GM12874 (cell line): Measurements from ENCODE around the gene FAM107A.

ENCODE experiments used
- CTCF ChIP-seq: IDR thresholded peaks from 2 replicates; pipeline ENCODE4 v1.5.1; 2011; ENCODE audit warnings: low read depth, mild to moderate bottlenecking, control low read depth, low read length, moderate library complexity; ENCODE audit not compliant: insufficient read depth

Gene FAM107A

GRCh38 chr3:58577269-58577821 is at the start of gene FAM107A:
TSS of gene FAM107A (minus strand) at chr3:58577391. CDS start at chr3:58569860, 7,531 bp downstream.
- no peak for TF ChIP-seq CTCF

DNA sequence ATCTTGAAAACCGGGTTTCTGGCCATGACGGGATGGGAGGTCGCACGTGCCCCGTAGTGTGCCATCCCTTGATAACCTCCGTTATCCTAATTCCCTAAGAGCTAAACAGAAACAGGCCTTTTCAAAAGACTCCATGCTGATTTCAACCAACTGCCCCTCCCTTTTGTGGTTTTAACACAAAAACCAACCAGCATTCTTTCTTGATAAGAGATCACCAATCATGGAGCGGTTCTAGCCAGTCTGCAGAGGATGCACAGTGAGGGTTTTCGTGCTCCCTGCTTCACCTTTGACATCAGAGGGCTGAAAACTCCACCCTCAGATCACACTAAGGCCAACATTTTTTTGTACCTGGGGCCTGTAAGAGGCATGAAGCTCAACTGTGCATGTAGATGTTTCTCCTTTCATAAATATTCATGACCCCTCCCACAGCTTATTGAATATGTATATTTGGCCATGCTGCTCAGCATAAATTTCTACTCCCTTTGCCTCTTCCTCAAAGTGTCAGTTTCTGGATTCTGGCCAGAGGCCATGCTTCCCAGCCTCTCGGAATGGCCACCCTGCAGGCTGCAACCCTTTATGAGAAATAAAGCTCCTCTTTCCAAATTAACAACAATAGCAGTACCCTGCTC is 48.1 kb upstream of the FAM107A start:
- TF ChIP-seq CTCF: no peak

DNA sequence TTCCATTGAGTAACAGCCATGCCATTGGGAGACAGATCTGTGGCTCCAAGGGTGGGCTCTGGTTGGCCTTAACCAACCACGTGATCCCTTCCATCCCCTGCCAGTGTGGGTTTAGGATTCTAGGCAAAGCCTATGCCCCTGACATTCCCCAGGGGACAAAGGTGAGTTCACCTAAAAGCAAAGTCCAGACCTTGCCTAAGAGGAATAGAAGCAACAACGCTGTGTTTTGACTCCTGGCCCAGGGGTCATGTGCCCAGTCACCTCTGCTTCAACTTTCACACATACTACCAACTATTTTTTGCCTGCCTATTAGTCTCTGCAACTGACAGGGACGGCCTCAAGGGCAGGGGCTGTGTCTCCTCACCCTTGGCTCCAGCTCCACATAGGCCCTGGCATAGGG is 47.4 kb upstream of the FAM107A start:
- TF ChIP-seq CTCF: no peak

DNA sequence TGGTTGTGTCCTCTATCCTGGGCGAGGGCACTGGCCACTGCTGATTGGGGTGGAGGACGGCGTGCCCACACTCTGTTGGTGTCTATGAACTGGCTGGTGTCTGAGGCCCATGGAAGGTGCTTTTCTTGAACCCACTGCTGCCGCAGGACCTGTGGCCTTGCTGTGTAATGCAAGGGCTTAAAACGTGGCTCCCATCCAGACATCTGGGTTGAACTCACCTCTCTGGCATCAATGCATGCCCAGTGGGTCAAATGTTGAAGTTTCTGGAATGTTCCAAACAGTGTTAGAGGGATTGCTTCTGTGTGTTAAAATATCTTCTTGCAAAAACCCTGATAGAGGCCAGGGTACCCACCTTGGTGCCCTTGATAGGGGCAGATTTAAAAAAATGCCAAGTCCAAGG is 46.8 kb upstream of the FAM107A start:
- no peak for TF ChIP-seq CTCF

GRCh38 chr3:58623478-58623877 is 46.3 kb upstream of the FAM107A start:
- no peak for TF ChIP-seq CTCF

DNA sequence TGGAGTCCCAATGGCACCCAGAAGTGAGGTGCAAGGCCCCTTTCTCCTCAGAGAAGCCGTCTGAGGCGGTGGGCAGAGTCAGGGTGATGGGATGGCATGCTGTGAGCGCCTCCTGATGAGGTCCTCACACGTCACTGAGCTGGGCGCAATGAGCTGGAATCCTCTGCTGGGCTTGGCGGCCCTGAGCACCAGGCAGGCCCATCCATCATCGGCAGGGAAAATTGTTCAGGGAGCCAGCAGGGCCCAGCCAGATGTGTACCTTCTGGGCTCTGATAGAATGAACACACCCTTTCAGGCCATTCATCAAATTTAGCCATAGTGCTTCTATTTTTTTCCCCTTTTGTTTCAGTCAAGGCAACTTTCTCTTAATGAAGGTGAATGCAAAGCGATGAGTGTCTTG is 45.7 kb upstream of the FAM107A start:
- TF ChIP-seq CTCF: no peak

DNA sequence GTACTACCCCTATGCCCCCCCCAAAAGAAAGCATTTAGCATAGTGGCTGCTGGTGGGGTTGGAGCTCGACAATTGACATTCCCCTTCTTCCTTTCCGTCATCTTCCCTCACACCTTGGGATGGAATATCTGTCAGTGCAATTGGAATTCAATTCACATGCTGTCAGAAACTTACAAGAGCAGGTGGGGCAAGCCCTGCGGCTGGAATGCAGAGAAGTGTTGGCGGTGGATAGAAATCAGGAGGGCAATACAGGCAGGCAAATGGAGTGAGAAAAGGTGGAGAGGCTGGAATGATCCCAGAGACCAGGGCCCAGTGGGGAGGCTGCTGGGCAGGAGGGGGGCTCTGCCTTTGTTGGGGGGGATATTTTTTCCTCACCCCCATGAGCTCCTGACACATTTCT is 45.2 kb upstream of the FAM107A start:
- no peak for TF ChIP-seq CTCF
